IPS-18a (cell line): ENCODE results near the gene WSCD2.

Source experiments
- H3K27ac ChIP-seq: one replicate; pipeline ENCODE4 v1.5.1; 2013; ENCODE audit warnings: low read length
- H3K27me3 ChIP-seq: one replicate; pipeline ENCODE4 v1.6.1; 2013; ENCODE audit warnings: mild to moderate bottlenecking, low read length; ENCODE audit not compliant: control insufficient read depth, insufficient read depth
- H3K36me3 ChIP-seq: one replicate; pipeline ENCODE4 v1.6.1; 2013; ENCODE audit warnings: low read depth, low read length; ENCODE audit not compliant: control insufficient read depth
- H3K4me1 ChIP-seq: one replicate; pipeline ENCODE4 v1.6.1; 2013; ENCODE audit warnings: low read depth, low read length; ENCODE audit not compliant: control insufficient read depth
- H3K4me3 ChIP-seq: one replicate; pipeline ENCODE4 v1.5.1; 2013; ENCODE audit warnings: low read length
- H3K9ac ChIP-seq: one replicate; pipeline ENCODE4 v1.6.1; 2013; ENCODE audit warnings: mild to moderate bottlenecking, low read length, moderate library complexity
- H3K9me3 ChIP-seq: one replicate; pipeline ENCODE4 v1.6.1; 2013; ENCODE audit warnings: low read depth, low read length; ENCODE audit not compliant: control insufficient read depth

Gene WSCD2

DNA sequence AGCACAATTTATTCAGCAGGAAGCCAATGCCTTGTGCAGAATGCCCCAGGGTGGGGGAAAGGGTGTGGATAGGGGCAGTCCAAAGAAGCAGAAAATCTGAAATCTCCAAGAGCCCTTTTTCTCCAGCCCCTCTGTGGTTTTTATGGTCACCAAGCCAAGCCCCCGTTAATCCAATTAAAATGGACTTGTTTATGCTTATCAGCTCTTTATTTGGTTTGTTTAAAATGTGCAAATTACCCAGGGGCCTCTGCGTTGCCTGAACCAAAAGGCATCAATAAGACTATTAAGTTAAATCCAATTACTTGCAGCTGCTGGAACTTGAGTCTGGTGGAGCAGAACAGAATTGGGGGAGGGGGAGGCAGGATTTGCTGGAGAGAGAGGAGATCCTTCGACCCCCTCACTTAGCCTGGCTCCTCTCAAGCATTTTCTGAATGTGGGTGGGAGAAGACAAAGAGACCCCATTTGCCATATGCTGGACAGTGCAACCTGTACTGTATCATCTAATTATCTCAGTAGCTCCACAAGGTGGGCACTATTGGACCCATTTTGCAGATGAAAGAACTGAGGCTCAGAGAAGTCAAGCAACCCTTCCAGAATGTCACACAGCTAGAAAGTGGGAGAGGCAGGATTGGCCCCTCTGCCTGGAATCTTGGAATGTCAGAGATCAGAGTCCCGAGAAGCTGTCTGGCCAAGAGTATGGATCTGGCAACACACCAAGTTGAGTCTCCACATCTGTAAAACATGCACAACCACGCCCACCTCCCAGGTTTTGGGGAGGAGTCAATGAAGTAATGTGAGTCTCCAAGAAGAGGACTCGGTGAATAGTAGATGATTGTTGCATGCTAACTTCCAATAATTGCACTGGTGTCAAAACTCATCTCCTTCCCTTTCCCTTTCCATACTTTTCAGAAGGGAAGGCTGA, 143.1 kb downstream of the WSCD2 start:
- H3K9ac ChIP-seq = no peak overlapping the region
- no peaks in the 10 kb centered on the region for H3K36me3 ChIP-seq
- H3K4me3 ChIP-seq = no peak overlapping the region
- no peaks in the 10 kb centered on the region for H3K27me3 ChIP-seq
- no peaks in the 10 kb centered on the region for H3K4me1 ChIP-seq
- H3K9me3 ChIP-seq = no peaks in the 10 kb centered on the region
- no peak overlapping the region for H3K27ac ChIP-seq

DNA sequence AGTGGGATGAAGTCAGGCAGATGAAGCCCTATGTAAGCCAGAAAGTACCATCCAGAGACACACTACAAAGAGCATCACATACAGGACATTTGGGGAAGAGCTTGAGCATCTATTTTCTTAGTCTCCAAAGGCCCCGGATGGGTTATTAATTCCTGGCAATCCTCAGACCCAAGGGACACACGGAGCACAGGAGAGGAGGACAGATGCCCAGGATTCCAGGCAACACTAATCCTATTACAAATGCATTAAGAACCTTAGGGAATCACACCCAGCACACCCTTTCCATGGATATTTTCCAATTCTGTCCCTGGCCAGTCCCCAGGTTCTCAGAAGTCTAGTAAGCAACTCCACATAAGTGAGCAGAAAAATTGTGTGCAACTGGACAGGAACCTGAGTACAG, 144.1 kb downstream of the WSCD2 start:
- Histone ChIP-seq H3K27ac (no peak overlapping the region), H3K9ac (no peak overlapping the region), H3K4me1 (no peaks in the 10 kb centered on the region), H3K27me3 (no peaks in the 10 kb centered on the region), H3K4me3 (no peak overlapping the region), H3K36me3 (no peaks in the 10 kb centered on the region), H3K9me3 (no peaks in the 10 kb centered on the region)

DNA sequence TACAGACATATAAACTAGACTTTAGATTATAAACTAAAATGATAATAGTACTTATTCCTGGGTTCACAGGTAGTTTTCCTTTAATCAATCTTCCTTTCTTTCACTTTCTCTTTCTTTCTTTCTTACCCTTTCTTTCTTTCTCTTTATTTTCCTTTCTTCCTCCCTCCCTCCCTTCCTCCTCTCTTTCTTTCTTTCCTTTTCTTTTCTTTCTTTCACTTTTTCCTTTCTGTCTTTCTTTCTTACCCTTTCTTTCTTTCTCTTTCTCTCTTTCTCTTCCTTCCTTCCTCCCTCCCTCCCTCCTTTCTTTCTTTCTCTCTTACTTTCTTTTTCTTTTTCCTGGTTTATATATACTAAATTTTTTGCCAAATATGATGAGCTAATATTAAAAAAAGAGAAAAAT, 148.5 kb downstream of the WSCD2 start:
- Histone ChIP-seq H3K27me3 (no peaks in the 10 kb centered on the region), H3K27ac (no peak overlapping the region), H3K4me3 (no peak overlapping the region), H3K9me3 (no peaks in the 10 kb centered on the region), H3K4me1 (peaks cover 4% of the 10 kb centered on the region), H3K9ac (no peak overlapping the region), H3K36me3 (no peaks in the 10 kb centered on the region)

DNA sequence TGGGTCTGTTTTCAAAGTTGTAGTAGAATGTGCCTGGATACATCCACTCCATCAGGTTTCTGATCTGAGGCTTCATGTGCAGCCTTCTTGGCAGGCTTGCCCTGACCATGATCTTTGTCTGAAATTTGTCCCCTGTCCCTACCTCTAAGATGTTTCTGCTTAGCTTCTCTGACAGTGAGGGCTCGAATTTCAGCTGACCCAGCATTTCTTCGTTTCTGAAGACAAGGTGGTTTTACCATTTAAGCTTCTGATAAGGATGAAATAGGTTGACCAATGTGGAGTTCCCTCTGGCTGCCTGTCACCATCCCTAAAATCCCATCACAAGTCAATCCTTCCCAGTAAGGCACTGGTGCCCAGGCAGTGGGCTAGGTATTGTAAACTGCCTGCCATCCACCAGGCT, 153.1 kb downstream of the WSCD2 start:
- no peaks in the 10 kb centered on the region for H3K9me3 ChIP-seq
- no peak overlapping the region for H3K4me3 ChIP-seq
- no peak overlapping the region for H3K27ac ChIP-seq
- H3K4me1 ChIP-seq = peaks cover 19% of the 10 kb centered on the region
- no peak overlapping the region for H3K9ac ChIP-seq
- no peaks in the 10 kb centered on the region for H3K36me3 ChIP-seq
- no peaks in the 10 kb centered on the region for H3K27me3 ChIP-seq

DNA sequence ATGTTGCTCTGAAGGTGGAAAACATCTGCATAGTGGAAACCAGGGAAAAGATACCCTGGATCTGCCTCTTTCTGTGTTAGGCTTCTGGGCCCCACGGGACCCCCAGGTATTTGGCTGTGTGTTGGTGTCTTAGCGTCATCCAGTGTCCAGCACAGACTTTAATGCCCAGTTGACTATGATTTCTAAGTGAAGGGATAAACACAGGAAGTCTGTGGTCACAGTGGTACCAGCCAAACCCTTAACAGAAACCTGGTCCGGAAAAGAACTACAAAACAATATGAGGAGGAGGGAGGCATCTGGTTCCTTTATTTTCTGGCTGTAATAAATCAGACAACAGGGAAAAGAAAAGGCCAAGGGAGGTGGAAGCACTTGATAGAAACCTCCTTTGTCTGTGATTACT, 153.6 kb downstream of the WSCD2 start:
- Histone ChIP-seq H3K36me3 (no peaks in the 10 kb centered on the region), H3K9me3 (no peaks in the 10 kb centered on the region), H3K4me3 (no peak overlapping the region), H3K4me1 (peaks cover 19% of the 10 kb centered on the region), H3K27me3 (no peaks in the 10 kb centered on the region), H3K27ac (no peak overlapping the region), H3K9ac (no peak overlapping the region)

DNA sequence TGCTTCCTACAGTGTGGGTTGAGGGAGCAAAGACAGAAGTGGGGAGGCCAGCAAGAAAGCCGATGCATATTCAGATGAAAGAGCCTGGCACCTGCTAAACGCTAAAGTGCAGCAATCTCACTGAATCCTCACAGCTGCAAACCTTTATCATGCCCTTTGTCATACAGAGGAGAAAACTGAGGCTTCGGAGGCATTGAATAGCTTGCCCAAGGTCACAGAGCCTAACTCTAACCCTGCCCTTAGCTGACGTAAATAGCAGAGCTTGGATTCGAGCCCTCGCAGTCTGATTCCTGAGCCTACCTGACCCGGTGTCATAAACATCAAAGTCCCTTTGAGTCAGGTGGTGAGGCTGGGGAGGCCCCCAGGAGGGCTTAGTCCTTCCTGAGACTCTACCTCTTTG, 155.1 kb downstream of the WSCD2 start:
- Histone ChIP-seq H3K27ac (no peak overlapping the region), H3K36me3 (no peaks in the 10 kb centered on the region), H3K27me3 (no peaks in the 10 kb centered on the region), H3K4me3 (no peak overlapping the region), H3K9ac (no peak overlapping the region), H3K4me1 (peaks cover 19% of the 10 kb centered on the region), H3K9me3 (no peaks in the 10 kb centered on the region)

DNA sequence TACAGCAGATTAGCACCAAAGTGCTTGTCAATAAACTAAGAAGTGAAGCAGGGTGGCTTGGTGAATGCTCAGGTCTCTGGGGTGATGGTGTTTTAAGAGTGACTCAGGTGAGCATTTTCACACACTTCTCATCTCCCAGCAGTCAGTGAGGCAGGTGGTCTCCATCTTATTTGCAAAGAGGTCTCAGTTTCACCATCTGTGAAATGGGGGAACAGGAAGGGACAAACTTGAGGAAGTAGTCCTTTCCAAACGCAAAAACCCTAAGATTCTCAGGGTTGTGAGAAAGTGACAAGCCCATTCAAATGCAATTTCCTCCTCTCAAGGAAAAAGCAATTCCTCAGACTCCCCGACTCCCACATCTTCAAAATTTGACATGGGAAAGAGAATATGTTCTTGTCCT, 155.9 kb downstream of the WSCD2 start:
- no peak overlapping the region for H3K27ac ChIP-seq
- no peaks in the 10 kb centered on the region for H3K36me3 ChIP-seq
- peaks cover 19% of the 10 kb centered on the region for H3K4me1 ChIP-seq
- no peaks in the 10 kb centered on the region for H3K9me3 ChIP-seq
- no peak overlapping the region for H3K9ac ChIP-seq
- no peaks in the 10 kb centered on the region for H3K27me3 ChIP-seq
- no peak overlapping the region for H3K4me3 ChIP-seq

DNA sequence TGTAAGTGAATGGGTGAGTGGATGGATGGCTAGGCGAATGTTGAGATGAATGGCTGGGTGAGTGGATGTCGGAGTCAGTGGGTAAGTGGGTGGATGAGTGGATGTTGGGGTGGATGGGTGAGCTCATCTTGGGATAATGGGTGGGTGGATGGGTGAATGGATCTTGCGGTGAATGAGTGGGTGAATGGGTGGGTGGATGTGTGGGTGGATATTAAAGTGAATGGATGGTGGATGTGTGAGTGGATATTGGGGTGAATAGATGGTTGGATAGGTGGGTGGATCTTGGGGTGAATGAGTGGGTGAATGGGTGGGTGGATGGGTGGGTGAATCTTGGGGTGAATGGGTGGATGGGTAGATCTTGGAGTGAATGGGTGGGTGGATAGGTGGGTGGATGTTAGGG, 158.1 kb downstream of the WSCD2 start:
- Histone ChIP-seq H3K27me3 (no peaks in the 10 kb centered on the region), H3K36me3 (no peaks in the 10 kb centered on the region)

DNA sequence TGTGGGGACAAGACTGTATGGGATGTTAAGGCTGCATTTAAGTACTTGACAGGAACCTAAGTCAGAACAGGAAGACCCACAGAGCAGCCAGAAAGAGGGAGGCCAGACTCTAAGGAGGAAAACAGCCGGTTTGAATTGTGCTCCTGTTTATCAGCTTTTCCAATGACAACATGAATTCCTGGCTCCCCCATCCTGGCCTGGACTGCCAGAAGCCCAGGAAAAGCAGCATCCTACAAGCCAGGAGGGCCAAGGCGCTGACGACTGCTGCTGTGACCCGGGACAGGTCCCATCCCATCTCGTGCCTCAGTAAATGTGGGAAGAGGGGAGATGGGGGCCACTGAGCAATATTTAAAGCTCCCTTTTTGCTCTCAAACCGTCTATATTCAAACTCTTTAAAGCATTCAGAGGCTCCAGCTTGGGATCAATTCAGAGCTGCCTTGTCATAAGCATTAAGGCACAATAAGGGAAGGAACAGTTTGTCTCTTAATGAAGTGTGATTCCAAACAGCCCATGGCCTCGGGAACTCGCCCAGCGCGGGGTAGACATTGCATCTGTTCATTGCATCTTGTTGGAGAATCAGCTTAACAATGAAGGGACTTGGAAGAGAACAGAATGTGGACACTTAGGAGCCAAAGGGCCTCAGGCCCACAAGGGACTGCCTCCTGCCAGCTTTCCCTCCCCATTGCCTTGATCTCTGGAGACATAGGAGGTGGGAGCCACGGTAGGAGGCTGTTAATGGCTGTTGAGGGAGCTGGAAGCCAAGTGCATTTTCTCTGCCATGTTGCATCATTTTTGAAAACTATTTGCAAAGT, 160.5 kb downstream of the WSCD2 start:
- Histone ChIP-seq H3K4me1 (peaks cover 4% of the 10 kb centered on the region), H3K9ac (no peak overlapping the region), H3K27ac (no peak overlapping the region), H3K4me3 (no peak overlapping the region), H3K27me3 (no peaks in the 10 kb centered on the region), H3K36me3 (no peaks in the 10 kb centered on the region), H3K9me3 (no peaks in the 10 kb centered on the region)

More for the DNA sequence above, 158.1 kb downstream of the WSCD2 start:
- Histone ChIP-seq H3K4me1 (peaks cover 17% of the 10 kb centered on the region), H3K9me3 (no peaks in the 10 kb centered on the region), H3K27ac (no peak overlapping the region), H3K4me3 (no peak overlapping the region), H3K9ac (no peak overlapping the region)

DNA sequence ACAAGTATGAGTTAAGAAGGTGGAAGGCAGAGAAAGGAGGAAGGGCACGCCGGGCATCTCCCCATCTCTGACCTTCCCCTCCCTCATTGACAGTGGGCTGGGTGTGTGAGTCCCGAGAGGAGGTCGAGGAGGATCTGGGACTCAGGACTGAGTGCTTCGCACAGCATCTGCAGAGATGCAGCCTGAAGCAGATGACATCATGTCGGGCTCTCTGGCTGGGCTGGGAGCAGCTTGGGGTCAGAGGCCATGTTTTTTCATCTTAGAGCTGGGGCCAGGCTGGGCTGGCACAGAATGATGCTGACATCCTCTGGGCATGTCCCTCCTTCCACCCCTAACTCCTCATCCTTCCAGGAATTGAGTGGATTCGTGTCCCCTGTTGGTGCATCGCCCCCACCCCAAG, 166.6 kb downstream of the WSCD2 start:
- Histone ChIP-seq H3K36me3 (no peaks in the 10 kb centered on the region), H3K4me3 (no peak overlapping the region), H3K27ac (no peak overlapping the region), H3K4me1 (no peaks in the 10 kb centered on the region), H3K9ac (no peak overlapping the region), H3K9me3 (no peaks in the 10 kb centered on the region), H3K27me3 (no peaks in the 10 kb centered on the region)

DNA sequence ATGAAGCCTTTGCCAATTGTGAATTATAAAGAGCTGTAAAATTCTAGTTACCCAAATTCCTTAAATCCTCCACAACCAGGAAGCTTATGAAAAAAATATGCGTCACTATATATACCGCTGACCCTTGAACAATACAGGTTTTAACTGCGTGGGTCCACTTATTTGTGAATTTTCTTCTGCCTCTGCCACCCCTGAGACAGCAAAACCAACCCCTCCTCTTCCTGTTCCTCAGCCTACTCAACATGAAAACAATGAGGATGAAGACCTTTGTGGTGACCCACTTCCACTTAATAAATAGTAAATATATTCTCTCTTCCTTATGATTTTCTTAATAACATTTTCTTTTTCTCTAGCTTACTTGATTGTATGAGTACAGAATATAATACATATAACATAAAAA, 167.9 kb downstream of the WSCD2 start:
- H3K27me3 ChIP-seq = no peaks in the 10 kb centered on the region
- no peaks in the 10 kb centered on the region for H3K9me3 ChIP-seq
- no peaks in the 10 kb centered on the region for H3K4me1 ChIP-seq
- no peak overlapping the region for H3K27ac ChIP-seq
- no peak overlapping the region for H3K9ac ChIP-seq
- no peak overlapping the region for H3K4me3 ChIP-seq
- no peaks in the 10 kb centered on the region for H3K36me3 ChIP-seq
